ENCODE results near the gene BNIPL. TPM values are rescaled to one million over a fixed set of nuclear protein-coding genes. Genes with fewer than 3 reads are reported as not detected.

The BNIPL gene
- total RNA-seq, 4 donors from 2014 or later = under 0.01 to 0.17 (median 0.12) TPM

DNA sequence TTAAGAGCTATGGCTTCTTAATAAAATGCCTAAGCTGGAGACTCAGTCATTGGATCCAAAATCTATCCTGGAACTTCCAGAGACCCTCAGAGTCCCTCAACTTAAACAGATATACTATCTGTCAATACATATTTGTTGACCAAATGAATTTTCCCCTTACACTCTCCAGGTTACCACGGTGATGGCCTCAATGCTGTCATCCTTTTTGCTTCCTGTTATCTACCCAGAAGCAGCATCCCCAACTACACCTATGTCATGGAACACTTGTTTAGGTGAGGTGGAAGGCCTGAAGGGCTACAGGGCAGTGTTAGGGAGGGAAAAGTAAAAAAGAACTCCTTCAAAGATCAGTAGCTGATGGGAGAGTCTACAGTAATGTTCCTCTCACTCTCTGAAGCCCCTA is 6.8 kb downstream of the BNIPL start:
- 100% methylated on average over 1 of the region's 1 CpG for WGBS
- no peak for DNase-seq (ENCODE audit: extremely low spot score)
- no peak overlapping the region for H3K4me3 ChIP-seq
- peaks cover 0 to 6% (median 0%) of the 10 kb centered on the region in 4 donors for H3K36me3 ChIP-seq
- no peaks in the 10 kb centered on the region for H3K27me3 ChIP-seq
- no peaks in the 10 kb centered on the region for H3K9me3 ChIP-seq
- intact Hi-C loops (cut with DNase I) = no loop called here
- TF ChIP-seq POLR2AphosphoS5 (IDR thresholded peaks at IDR 0.05) = no peak
- TF ChIP-seq EP300 (IDR thresholded peaks at IDR 0.05) = no peak
- no peak for TF ChIP-seq POLR2A (IDR thresholded peaks at IDR 0.05; ENCODE audit: low read depth)
- TF ChIP-seq, protein P1, sequence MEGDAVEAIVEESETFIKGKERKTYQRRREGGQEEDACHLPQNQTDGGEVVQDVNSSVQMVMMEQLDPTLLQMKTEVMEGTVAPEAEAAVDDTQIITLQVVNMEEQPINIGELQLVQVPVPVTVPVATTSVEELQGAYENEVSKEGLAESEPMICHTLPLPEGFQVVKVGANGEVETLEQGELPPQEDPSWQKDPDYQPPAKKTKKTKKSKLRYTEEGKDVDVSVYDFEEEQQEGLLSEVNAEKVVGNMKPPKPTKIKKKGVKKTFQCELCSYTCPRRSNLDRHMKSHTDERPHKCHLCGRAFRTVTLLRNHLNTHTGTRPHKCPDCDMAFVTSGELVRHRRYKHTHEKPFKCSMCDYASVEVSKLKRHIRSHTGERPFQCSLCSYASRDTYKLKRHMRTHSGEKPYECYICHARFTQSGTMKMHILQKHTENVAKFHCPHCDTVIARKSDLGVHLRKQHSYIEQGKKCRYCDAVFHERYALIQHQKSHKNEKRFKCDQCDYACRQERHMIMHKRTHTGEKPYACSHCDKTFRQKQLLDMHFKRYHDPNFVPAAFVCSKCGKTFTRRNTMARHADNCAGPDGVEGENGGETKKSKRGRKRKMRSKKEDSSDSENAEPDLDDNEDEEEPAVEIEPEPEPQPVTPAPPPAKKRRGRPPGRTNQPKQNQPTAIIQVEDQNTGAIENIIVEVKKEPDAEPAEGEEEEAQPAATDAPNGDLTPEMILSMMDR (IDR thresholded peaks at IDR 0.05) = no peak
- no peak overlapping the region for H3K27ac ChIP-seq (replicated peaks in 1 of 4)
- peaks cover 7 to 13% (median 10%) of the 10 kb centered on the region in 4 donors for H3K4me1 ChIP-seq

- Histone ChIP-seq H3K4me1 (peaks cover 19 to 32% (median 27%) of the 10 kb centered on the region in 4 donors), H3K27ac (replicated peaks in 1 of 4) (peak within 1 kb of the TSS; percentile 84 to 94 (median 88)), H3K36me3 (peaks cover 6 to 18% (median 13%) of the 10 kb centered on the region in 4 donors), H3K4me3 (peak within 1 kb of the TSS; percentile 65 to 80 (median 74)), H3K27me3 (no peaks in the 10 kb centered on the region), H3K9me3 (no peaks in the 10 kb centered on the region)
- TF ChIP-seq EP300 (IDR thresholded peaks at IDR 0.05) (no peak), POLR2AphosphoS5 (IDR thresholded peaks at IDR 0.05) (peak; percentile 86 to 88), POLR2A (IDR thresholded peaks at IDR 0.05; ENCODE audit: low read depth) (peak; percentile 33)
- TF ChIP-seq, protein P1 (IDR thresholded peaks at IDR 0.05) = no peak
- intact Hi-C loops (cut with DNase I) = no loop called here
- DNase-seq (ENCODE audit: extremely low spot score) = peak; percentile 92
- 0% methylated on average over 3 of the region's 29 CpGs for WGBS
Measured at GRCh38 chr1:151047591-151047924, 11.2 kb downstream of the BNIPL start, which contains the start of gene C1orf56. Gene C1orf56, plus strand, starts transcription at chr1:151047751. Its CDS starts 97 bp downstream, at chr1:151047848.

DNA sequence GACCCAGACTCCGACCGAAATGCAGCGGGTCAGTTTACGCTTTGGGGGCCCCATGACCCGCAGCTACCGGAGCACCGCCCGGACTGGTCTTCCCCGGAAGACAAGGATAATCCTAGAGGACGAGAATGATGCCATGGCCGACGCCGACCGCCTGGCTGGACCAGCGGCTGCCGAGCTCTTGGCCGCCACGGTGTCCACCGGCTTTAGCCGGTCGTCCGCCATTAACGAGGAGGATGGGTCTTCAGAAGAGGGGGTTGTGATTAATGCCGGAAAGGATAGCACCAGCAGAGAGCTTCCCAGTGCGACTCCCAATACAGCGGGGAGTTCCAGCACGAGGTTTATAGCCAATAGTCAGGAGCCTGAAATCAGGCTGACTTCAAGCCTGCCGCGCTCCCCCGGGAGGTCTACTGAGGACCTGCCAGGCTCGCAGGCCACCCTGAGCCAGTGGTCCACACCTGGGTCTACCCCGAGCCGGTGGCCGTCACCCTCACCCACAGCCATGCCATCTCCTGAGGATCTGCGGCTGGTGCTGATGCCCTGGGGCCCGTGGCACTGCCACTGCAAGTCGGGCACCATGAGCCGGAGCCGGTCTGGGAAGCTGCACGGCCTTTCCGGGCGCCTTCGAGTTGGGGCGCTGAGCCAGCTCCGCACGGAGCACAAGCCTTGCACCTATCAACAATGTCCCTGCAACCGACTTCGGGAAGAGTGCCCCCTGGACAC is 11.7 kb downstream of the BNIPL start:
- DNase-seq (ENCODE audit: extremely low spot score) = no peak
- no peaks in the 10 kb centered on the region for H3K27me3 ChIP-seq
- peak overlapping the region; percentile 65 to 80 (median 74) for H3K4me3 ChIP-seq
- peaks cover 11 to 23% (median 18%) of the 10 kb centered on the region in 4 donors for H3K36me3 ChIP-seq
- no peaks in the 10 kb centered on the region for H3K9me3 ChIP-seq
- peaks cover 19 to 32% (median 27%) of the 10 kb centered on the region in 4 donors for H3K4me1 ChIP-seq
- TF ChIP-seq POLR2AphosphoS5 (IDR thresholded peaks at IDR 0.05) (peak; percentile 48 to 51), POLR2A (IDR thresholded peaks at IDR 0.05; ENCODE audit: low read depth) (no peak)
- TF ChIP-seq, protein P1 (IDR thresholded peaks at IDR 0.05) = peak in 1 of 3 experiments; percentile 52
- intact Hi-C loops (cut with DNase I) = no loop called here
- WGBS = 0% methylated on average over 3 of the region's 48 CpGs
- peak overlapping the region; percentile 84 to 94 (median 88) for H3K27ac ChIP-seq (replicated peaks in 1 of 4)

GRCh38 chr1:151048645-151049032 is 12.3 kb downstream of the BNIPL start:
- Histone ChIP-seq H3K4me1 (peaks cover 19 to 32% (median 27%) of the 10 kb centered on the region in 4 donors), H3K9me3 (no peaks in the 10 kb centered on the region), H3K36me3 (peaks cover 16 to 24% (median 24%) of the 10 kb centered on the region in 4 donors), H3K27me3 (no peaks in the 10 kb centered on the region), H3K27ac (replicated peaks in 1 of 4) (peak overlapping the region; percentile 84 to 94 (median 88)), H3K4me3 (peak overlapping the region; percentile 65 to 80 (median 74))
- intact Hi-C loops (cut with DNase I) = no loop called here
- DNase-seq (ENCODE audit: extremely low spot score) = no peak
- TF ChIP-seq, protein P1 (IDR thresholded peaks at IDR 0.05) = peak in 2 of 3 experiments; percentile 44 to 53
- peak in 1 of 2 donors; percentile 18 for TF ChIP-seq POLR2AphosphoS5 (IDR thresholded peaks at IDR 0.05)
- no peak for TF ChIP-seq POLR2A (IDR thresholded peaks at IDR 0.05; ENCODE audit: low read depth)
- TF ChIP-seq EP300 (IDR thresholded peaks at IDR 0.05) = no peak
- 15% methylated on average over 3 of the region's 3 CpGs for WGBS

Data from esophagus muscularis mucosa (tissue), 4 donors.